ENCODE data around the gene HIBADH.
"Not testable (repeated sequence)": the region's sequence is repeated elsewhere in the genome, so short reads cannot be mapped to it uniquely, and the experiment has no call there.

Gene HIBADH

DNA sequence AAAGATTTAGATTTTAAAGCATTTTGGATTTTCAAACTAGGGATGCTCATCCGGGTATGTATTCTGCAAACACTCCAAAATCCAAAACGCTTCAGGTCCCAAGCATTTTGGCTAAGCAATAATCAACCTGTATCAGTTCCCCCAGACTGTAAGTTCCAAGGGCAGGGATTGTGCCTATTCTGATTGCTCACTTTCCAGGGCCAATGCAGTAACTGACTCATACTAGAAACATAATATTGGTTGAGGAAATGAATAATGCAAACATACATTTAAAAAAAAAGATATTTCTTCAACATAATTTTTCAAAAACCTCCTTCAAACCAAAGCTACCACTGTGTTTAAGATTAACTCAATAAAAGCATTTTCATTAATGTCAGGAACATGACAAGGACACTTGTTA is 69.5 kb downstream of the HIBADH start:
- no peak for DNase-seq

DNA sequence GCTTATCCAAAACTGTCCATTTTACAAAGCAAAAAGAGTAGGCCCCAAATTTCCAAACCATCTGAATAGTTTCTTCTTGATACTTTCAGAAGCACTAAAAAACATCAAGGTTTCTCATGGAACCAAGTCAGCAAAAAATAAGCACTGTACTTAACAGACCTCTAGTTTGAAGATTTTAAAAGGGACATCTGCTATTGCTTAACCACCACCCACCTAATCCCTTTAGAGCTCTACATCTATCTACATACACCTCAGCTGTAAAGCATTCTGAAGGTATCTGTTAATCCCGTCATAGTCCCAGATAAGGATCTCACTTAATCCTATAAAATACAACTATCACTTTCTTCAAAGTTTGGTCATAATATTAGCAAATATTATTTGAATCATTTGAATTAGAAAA is 72.3 kb downstream of the HIBADH start:
- DNase-seq: no peak

DNA sequence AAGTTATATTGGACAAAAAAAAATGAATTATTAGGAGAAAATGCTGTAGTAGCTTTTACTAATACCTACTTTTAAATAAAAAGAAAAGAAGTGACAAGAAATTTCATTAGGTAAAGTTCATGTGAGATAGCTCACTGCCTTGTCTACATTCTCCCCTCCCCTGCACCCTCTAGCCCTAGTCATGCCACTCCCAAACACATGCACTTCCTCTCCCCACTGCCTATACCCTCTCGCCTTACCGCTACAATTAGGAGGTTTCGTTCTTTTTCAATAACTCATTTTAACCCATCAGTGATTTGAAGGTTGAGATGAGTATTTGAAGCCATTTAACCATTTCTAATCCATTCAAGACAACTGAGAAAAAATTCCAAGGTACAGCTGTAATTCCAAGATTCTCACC is 75.3 kb downstream of the HIBADH start:
- no peak for DNase-seq

GRCh38 chr7:27586825-27587224 is 75.9 kb downstream of the HIBADH start:
- DNase-seq: peak; percentile 90

DNA sequence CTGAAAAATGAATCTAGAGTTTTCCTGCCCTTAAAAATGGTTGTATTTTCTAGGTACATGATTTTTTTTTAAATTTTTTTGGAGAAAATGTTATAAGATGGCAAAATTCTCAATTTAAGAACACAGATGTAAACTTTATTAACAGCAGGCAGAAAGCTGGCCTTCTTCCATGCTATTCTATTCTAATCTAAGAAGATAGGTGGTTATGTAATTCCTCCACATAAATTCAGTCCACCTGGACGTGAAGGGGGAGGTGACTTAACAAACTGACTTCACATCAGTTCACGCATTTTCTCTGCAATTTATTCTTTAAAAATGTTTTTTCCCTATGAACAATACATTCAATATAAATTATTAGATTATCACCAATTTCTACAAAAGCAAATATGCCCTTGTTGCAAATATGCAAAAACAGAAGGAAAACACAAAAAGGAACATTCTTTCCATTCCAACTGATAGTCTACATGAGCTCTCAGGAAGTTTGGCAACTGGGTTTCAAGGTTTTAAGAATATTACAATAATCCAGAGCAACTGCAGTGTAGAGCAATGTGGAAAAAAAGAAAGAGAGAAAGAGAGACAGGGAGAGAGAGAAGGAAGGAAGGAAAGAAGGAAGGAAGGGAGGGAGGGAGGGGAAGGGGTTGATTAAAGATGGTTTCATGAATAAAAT is 76.8 kb downstream of the HIBADH start:
- no peak for DNase-seq

- DNase-seq: no peak
Measured at GRCh38 chr7:27581906-27582305, 80.8 kb downstream of the HIBADH start.

GRCh38 chr7:27581119-27581518 is 81.6 kb downstream of the HIBADH start:
- DNase-seq: no peak

- no peak for DNase-seq
Measured at GRCh38 chr7:27579565-27579964, 83.1 kb downstream of the HIBADH start.

- not testable (repeated sequence) for DNase-seq
Measured at GRCh38 chr7:27578169-27578568, 84.5 kb downstream of the HIBADH start.

GRCh38 chr7:27576360-27576944 is 86.2 kb downstream of the HIBADH start:
- peak; percentile 83 for DNase-seq

DNA sequence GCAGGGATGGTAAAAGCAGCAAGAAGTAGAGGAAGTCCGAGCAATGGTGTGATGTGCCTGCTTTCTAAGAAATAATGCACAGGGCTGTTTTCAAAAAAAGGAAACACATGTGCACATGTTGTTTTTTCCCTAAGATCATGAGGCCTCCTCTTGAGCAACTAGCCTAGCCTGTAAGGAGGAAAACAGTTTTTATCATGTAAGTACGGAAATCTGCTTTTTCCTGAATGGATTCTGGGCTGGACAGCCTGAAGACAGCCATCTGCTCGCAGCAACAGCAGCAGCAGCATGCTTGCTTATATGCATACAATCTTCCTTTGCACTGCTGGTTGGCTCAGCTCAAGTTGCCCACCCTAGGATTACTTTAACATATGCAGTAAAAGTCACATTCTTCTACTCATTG is 87.1 kb downstream of the HIBADH start:
- DNase-seq: peak; percentile 18

GRCh38 chr7:27569106-27569505 is 93.6 kb downstream of the HIBADH start:
- no peak for DNase-seq

GRCh38 chr7:27567266-27567665 is 95.4 kb downstream of the HIBADH start:
- no peak for DNase-seq

DNA sequence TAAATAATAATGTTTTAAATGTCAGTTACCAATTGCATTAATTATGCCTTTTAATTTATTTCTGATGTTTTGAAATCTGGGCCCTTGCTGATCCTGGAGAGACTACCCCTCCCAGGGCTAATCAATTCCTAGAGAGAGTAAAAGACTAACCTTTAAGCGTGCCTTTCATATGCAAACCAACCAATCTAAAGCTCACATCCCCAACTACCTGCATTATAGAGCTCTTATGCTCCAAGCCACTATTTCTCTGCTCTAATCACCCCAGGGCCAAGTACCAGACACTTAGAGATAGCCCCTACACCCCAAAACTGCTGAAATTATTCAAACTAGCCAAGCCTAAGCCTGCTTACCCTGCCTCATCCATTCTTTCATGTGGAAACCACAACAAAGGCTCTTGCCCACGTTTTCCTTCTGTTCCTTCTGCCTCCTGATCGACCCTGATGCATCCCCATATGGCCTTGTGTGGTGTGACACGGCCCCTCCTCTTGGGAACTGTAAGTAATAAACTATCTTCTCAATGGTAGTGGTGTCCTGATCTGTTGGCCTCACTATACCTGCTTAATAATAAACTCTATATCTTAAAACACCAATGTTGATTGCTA is 97.7 kb downstream of the HIBADH start:
- no peak for DNase-seq

- no peak for DNase-seq
Measured at GRCh38 chr7:27560706-27561235, 101.9 kb downstream of the HIBADH start.

- no peak for DNase-seq
Measured at GRCh38 chr7:27555670-27556069, 107.0 kb downstream of the HIBADH start.

- DNase-seq: no peak
Measured at GRCh38 chr7:27554826-27555225, 107.9 kb downstream of the HIBADH start.

DNA sequence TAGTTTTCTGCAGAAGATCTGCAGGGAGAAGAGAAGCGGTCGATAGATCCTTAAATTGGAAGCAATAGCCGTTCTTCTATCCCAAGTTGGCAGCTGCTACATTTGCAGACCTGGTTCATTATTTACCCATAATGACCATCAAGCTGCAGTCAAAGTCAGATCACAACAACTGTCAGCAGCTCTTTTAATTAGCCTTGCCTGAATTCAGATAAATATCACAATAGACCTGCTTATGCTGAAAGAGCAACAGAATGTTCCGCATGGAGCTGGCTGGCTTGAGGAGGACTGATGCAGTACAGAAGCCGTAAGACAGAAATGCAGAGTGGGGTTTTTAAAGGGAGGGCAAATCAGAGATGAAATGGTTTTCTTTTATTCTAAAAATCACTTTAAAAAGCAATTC is 109.4 kb downstream of the HIBADH start:
- peak; percentile 48 for DNase-seq

DNA sequence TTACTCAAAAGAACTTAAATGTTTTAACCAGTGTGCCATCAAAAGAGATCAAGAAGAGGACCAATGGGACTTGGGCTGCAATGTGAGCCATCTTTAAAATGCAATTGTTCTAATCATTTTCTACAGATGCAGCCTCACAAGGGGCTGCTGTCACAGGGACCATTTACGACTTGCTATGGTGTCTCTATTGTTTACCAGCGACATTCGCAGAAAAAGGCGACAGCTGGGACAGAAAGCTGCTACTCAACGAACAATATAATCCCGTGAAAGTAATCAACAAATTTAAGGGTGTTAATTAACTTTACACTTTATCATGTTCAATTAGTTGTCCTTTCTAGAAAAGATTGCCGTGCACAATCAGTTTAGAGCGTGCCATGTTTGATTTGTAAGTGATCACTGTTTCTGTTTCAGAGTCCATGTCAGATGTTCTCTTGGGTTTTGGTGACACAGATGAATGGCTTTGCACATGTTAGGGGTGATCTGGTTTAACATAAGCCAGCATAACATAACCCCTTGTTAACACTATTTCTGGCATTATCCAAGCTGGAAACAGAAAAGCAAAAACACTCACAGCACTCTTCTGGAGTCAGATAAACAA is 110.8 kb downstream of the HIBADH start:
- DNase-seq: peak; percentile 88

- DNase-seq: no peak
Measured at GRCh38 chr7:27549606-27550005, 113.1 kb downstream of the HIBADH start.

GRCh38 chr7:27548304-27548703 is 114.4 kb downstream of the HIBADH start:
- no peak for DNase-seq

- DNase-seq: no peak
Measured at GRCh38 chr7:27547401-27547800, 115.3 kb downstream of the HIBADH start.

DNA sequence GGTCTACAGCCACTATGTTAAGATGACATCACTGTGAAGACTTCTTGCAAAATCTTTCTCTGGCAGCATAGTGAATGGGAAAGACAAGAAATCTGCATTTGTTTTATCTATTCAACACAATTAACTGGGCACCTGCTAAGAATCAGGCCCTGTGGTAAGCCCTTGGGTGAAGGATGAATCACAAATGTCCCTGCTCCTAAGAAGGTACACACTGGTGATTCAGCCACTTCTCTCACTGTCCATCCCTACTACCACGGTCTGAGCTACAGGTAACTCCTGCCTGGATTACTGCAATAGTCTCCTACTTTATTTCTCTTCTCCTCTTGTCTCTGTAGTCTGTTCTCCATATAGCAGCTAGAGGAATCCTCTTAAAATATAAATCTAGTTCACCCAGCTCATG is 116.1 kb downstream of the HIBADH start:
- DNase-seq: no peak

GRCh38 chr7:27535795-27536194 is 126.9 kb downstream of the HIBADH start:
- no peak for DNase-seq

All from NCI-H1694 treated with DMSO at 0.1 percent for 48 hours (cell line).